SU-DHL-6 (cell line): Measurements from ENCODE around the gene KCNK13.

Experiments used
- H2AFZ ChIP-seq: fragments of 200-600 bp; sonication (generic); 2 replicates; pipeline ENCODE4 v1.6.1; 2014; ENCODE audit warnings: low read depth, mild to moderate bottlenecking, moderate library complexity, mixed read lengths, antibody characterized with exemption, low read length; ENCODE audit not compliant: severe bottlenecking
- H3F3A ChIP-seq: fragments of 200-600 bp; shearing (Covaris generic); 2 replicates; pipeline ENCODE4 v1.6.0; 2016; ENCODE audit warnings: antibody characterized with exemption, mild to moderate bottlenecking; ENCODE audit not compliant: insufficient read depth
- H3K27ac ChIP-seq: fragments of 200-600 bp; sonication (generic); 2 replicates; pipeline ENCODE4 v1.5.1; 2016; ENCODE audit warnings: low read depth, mild to moderate bottlenecking, low read length, moderate library complexity, mixed read lengths
- H3K27me3 ChIP-seq: fragments of 200-600 bp; sonication (generic), shearing (Covaris generic); 2 replicates; pipeline ENCODE4 v1.6.0; 2014; ENCODE audit warnings: mild to moderate bottlenecking, low read length
- H3K36me3 ChIP-seq: fragments of 200-600 bp; sonication (generic); 2 replicates; pipeline ENCODE4 v1.6.1; 2014; ENCODE audit warnings: mild to moderate bottlenecking, low read length, mixed read lengths
- H3K4me2 ChIP-seq: fragments of 300-600, 200-600 bp; shearing (Covaris generic), sonication (generic); 2 replicates; pipeline ENCODE4 v1.6.0; 2014; ENCODE audit warnings: low read length, low read depth, mild to moderate bottlenecking; ENCODE audit not compliant: poor library complexity, severe bottlenecking
- H3K4me3 ChIP-seq: fragments of 200-600 bp; sonication (generic); 2 replicates; pipeline ENCODE4 v1.5.1; 2014; ENCODE audit warnings: antibody characterized with exemption, low read length, mild to moderate bottlenecking, mixed read lengths; ENCODE audit not compliant: insufficient read depth, poor library complexity, severe bottlenecking
- H3K79me2 ChIP-seq: fragments of 200-600 bp; sonication (generic); 2 replicates; pipeline ENCODE4 v1.6.1; 2014; ENCODE audit warnings: mild to moderate bottlenecking, low read length, moderate library complexity; ENCODE audit not compliant: insufficient read depth
- H3K9ac ChIP-seq: fragments of 200-600 bp; sonication (generic); 2 replicates; pipeline ENCODE4 v1.7.0; 2014; ENCODE audit warnings: mild to moderate bottlenecking, low read length
- H3K9me2 ChIP-seq: fragments of 200-600 bp; sonication (generic); replicated peaks from 2 replicates; pipeline ENCODE4 v1.6.1; 2014; ENCODE audit warnings: low read length; ENCODE audit not compliant: insufficient read depth
- H3K9me3 ChIP-seq: fragments of 200-600 bp; sonication (generic); 2 replicates; pipeline ENCODE4 v1.6.1; 2014; ENCODE audit warnings: low read length, mixed read lengths; ENCODE audit not compliant: insufficient read depth
- H4K20me1 ChIP-seq: fragments of 200-600 bp; sonication (generic); 2 replicates; pipeline ENCODE4 v1.6.1; 2014; ENCODE audit warnings: low read depth, mild to moderate bottlenecking, antibody characterized with exemption, low read length, moderate library complexity, mixed read lengths
- CTCF ChIP-seq: fragments of 200-600 bp; sonication (generic); IDR thresholded peaks from one replicate; pipeline ENCODE4 v1.5.1; 2017; ENCODE audit warnings: antibody characterized with exemption, mild to moderate bottlenecking, low read length, moderate library complexity; ENCODE audit not compliant: insufficient read depth, poor library complexity, severe bottlenecking
- EZH2phosphoT487 ChIP-seq: fragments of 200-600 bp; sonication (generic), shearing (Covaris generic); conservative IDR thresholded peaks from 2 replicates; pipeline ENCODE4 v1.6.1; 2018; ENCODE audit warnings: mild to moderate bottlenecking, antibody characterized with exemption, low read length, moderate library complexity, mixed read lengths

The KCNK13 gene

GRCh38 chr14:90034156-90034555 lies 27.6 kb upstream of the KCNK13 start:
- Histone ChIP-seq H3K9me2 (no peaks in the 10 kb centered on the region), H2AFZ (no peak overlapping the region), H4K20me1 (no peaks in the 10 kb centered on the region), H3K4me2 (no peak overlapping the region), H3K9me3 (no peaks in the 10 kb centered on the region), H3K27me3 (no peaks in the 10 kb centered on the region), H3K4me3 (no peak overlapping the region), H3K36me3 (peaks cover 21% of the 10 kb centered on the region; the same call in 1 of the 2 replicates), H3K9ac (no peak overlapping the region), H3F3A (no peaks in the 10 kb centered on the region), H3K79me2 (no peaks in the 10 kb centered on the region), H3K27ac (no peak overlapping the region)
- TF ChIP-seq EZH2phosphoT487 (no peak), CTCF (no peak)

GRCh38 chr14:90034835-90035525 lies 26.8 kb upstream of the KCNK13 start:
- H3K9me3 ChIP-seq, result no peaks in the 10 kb centered on the region
- H3K9ac ChIP-seq, result no peak overlapping the region
- H3K27ac ChIP-seq, result no peak overlapping the region
- no peaks in the 10 kb centered on the region for H3K9me2 ChIP-seq
- H2AFZ ChIP-seq, result no peak overlapping the region
- H3F3A ChIP-seq, result no peaks in the 10 kb centered on the region
- no peaks in the 10 kb centered on the region for H3K79me2 ChIP-seq
- no peaks in the 10 kb centered on the region for H3K27me3 ChIP-seq
- TF ChIP-seq CTCF, result no peak
- TF ChIP-seq EZH2phosphoT487, result no peak
- no peak overlapping the region for H3K4me3 ChIP-seq
- H4K20me1 ChIP-seq, result no peaks in the 10 kb centered on the region
- no peak overlapping the region for H3K4me2 ChIP-seq
- H3K36me3 ChIP-seq, result peaks cover 21% of the 10 kb centered on the region; the same call in 1 of the 2 replicates

DNA sequence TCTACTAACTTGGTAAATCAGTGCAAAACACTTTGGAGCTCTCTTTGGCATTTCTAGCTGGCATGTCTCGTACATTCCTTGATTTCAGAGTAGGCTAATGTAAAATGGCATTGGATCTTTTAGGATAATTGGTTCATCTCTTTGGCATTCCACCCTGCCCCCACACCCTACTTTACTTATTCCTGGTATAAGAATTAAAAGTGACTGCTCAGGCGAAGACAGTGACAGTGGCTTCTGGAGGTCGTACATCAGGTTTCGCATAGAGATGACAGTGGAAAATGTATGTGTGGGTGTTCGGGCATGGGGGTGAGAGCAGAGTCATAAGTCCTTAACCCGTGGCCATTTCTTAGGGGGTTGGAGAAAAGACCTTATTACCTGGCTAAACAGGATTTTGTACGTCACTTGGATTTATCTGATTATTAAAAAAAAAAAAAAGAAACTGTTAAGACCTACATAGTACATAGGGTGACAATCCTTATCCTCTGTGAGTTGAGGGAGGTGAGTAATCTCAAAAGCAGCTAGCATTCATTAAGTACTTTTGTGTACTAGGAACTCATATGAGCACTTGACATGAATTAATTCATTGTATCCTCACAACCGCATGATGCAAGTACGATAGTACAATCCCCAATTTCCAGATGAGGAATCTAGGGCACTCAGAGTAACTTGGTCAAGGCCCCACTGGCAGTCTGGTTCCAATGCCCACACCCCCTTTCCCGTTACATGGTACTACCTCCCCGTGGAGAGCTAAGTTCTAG lies 22.4 kb upstream of the KCNK13 start:
- no peaks in the 10 kb centered on the region for H3K9me3 ChIP-seq
- no peaks in the 10 kb centered on the region for H3K27me3 ChIP-seq
- H4K20me1 ChIP-seq, result no peaks in the 10 kb centered on the region
- no peak overlapping the region for H2AFZ ChIP-seq
- H3K36me3 ChIP-seq, result peaks cover 12% of the 10 kb centered on the region; the same call in 1 of the 2 replicates
- no peak overlapping the region for H3K4me2 ChIP-seq
- TF ChIP-seq CTCF (no peak), EZH2phosphoT487 (no peak)
- H3K4me3 ChIP-seq, result no peak overlapping the region
- H3K9ac ChIP-seq, result no peak overlapping the region
- H3K27ac ChIP-seq, result no peak overlapping the region
- H3F3A ChIP-seq, result no peaks in the 10 kb centered on the region
- H3K79me2 ChIP-seq, result no peaks in the 10 kb centered on the region
- H3K9me2 ChIP-seq, result no peaks in the 10 kb centered on the region
